BLaER1 treated with 17β-estradiol and CSF1 and Interleukin-3, amounts not matched to agents 10 nM and 100 nM (cell line): ENCODE data around the gene EFR3B.
A peak's percentile ranks its signal among the peaks of the same experiment; 100 is the strongest.

ENCODE experiments used
- H3K27ac ChIP-seq, 11 experiments: shearing (Covaris generic); formaldehyde crosslinking; 2 replicates each; pipeline ENCODE4 v1.8.1; 2022
- H3K27me3 ChIP-seq, 11 experiments: shearing (Covaris generic); formaldehyde crosslinking; 2 replicates each; pipeline ENCODE4 v1.8.1; 2022
- H3K36me3 ChIP-seq, 11 experiments: shearing (Covaris generic); formaldehyde crosslinking; 2 replicates each; pipeline ENCODE4 v1.8.1; 2022
- H3K4me1 ChIP-seq, 10 experiments: shearing (Covaris generic); formaldehyde crosslinking; 2 replicates each; pipeline ENCODE4 v1.8.1; 2022
- H3K4me2 ChIP-seq, 11 experiments: shearing (Covaris generic); formaldehyde crosslinking; 2 replicates each; pipeline ENCODE4 v1.8.1; 2022
- H3K4me3 ChIP-seq, 10 experiments: shearing (Covaris generic); formaldehyde crosslinking; 2 replicates each; pipeline ENCODE4 v1.8.1; 2022
- H3K9ac ChIP-seq, 11 experiments: shearing (Covaris generic); formaldehyde crosslinking; 2 replicates each; pipeline ENCODE4 v1.8.1; 2022
- H3K9me3 ChIP-seq, 11 experiments: shearing (Covaris generic); formaldehyde crosslinking; replicated peaks in 1 of 11; 2 replicates each; pipeline ENCODE4 v1.8.1; 2022
- H4K20me1 ChIP-seq, 11 experiments: shearing (Covaris generic); formaldehyde crosslinking; 2 replicates each; pipeline ENCODE4 v1.8.1; 2022
- Cebpa-rat ChIP-seq, 11 experiments: shearing (Covaris generic); IDR thresholded peaks; 2 replicates each; pipeline ENCODE4 v1.8.1; 2022

The EFR3B gene

DNA sequence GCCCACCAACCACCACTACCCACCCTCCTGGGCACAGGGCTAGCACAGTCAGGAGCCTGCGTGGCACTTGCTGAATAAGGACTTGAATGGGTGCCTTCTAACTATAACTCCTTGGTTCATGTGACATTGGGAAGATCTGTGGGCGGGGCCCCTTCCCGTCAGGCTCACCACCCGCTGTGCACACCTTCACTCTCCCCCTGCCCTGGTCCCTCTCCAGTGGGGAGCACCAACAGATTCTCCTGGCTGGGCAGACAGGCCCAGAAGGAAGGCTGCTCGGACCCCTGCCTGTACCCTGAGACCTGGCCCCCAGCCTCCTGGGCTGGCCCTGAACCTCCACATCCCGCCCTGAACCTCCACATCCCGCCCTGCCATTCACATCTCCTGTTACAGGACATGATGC lies 159.9 kb downstream of the EFR3B start:
- Histone ChIP-seq H3K9ac (no peak overlapping the region), H3K4me2 (peak overlapping the region; percentile 63 to 82 (median 75)), H3K9me3 (no peaks in the 10 kb centered on the region), H3K4me1 (peaks cover 37 to 61% (median 47%) of the 10 kb centered on the region in 10 experiments), H3K36me3 (no peaks in the 10 kb centered on the region), H3K27ac (no peak overlapping the region), H3K27me3 (peaks cover 14 to 25% (median 20%) of the 10 kb centered on the region in 11 experiments), H4K20me1 (no peaks in the 10 kb centered on the region), H3K4me3 (no peak overlapping the region)
- no peak for TF ChIP-seq Cebpa-rat (IDR thresholded peaks at IDR 0.05)

DNA sequence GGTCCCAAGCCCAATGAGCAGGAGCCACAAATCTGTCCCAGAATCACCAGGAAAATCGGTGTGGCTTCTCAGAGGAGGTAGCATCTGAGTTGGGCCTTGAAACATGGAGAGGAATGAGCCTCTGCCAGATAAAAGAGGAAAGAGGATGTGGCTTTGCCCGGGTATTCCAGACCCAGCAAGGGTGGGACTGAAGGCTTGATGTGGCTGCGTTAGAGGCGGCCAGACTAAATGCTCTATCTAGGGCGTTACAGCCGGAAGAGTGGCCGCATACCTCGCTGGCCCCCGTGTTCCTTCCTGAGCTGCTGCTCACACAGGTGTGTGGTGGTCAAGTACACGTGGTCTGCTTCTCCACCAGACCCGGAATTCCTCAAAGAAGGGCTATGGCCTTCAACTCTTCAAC lies 160.4 kb downstream of the EFR3B start:
- no peaks in the 10 kb centered on the region for H3K36me3 ChIP-seq
- H3K27ac ChIP-seq = no peak overlapping the region
- peaks cover 40 to 61% (median 50%) of the 10 kb centered on the region in 10 experiments for H3K4me1 ChIP-seq
- TF ChIP-seq Cebpa-rat (IDR thresholded peaks at IDR 0.05) = no peak
- peaks cover 14 to 25% (median 20%) of the 10 kb centered on the region in 11 experiments for H3K27me3 ChIP-seq
- no peaks in the 10 kb centered on the region for H3K9me3 ChIP-seq
- no peaks in the 10 kb centered on the region for H4K20me1 ChIP-seq
- no peak overlapping the region for H3K9ac ChIP-seq
- H3K4me2 ChIP-seq = peak overlapping the region; percentile 63 to 82 (median 75)
- no peak overlapping the region for H3K4me3 ChIP-seq

DNA sequence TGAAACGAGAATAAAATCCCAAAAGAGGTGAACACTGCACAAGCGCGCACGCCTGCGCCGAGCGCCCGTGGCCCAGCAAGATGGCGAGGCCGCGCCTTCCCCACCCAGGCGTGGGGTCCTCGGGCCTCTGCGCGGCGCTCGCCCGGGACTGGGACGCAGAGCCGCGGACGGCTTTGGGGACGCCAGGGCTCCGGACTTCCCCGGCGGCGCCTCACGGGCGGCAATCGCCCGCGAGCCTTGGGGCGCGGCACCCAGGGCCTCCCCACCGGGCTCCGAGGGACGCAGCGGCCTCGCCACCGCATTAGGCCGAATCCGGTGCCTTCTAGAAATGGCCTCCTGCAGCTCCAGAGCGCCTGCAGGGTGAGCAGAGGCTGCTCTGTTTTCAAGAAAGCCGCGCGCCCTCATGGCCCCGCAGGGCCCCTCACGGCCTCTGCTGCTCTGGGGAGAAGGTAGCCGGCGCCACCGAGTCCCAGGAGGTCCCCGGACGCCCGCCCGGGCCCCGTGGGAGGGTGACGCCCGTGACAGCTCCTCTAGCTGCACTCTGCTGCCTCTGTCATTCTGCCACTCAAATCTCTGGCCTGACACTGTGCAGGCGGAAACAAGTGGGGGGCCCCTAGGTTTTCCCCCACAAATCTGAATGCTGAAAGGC lies 162.4 kb downstream of the EFR3B start:
- peaks cover 37 to 72% (median 60%) of the 10 kb centered on the region in 10 experiments for H3K4me1 ChIP-seq
- H3K9ac ChIP-seq = peak overlapping the region; percentile 29 to 65 (median 54); a peak in 19 of 22 replicates
- peak overlapping the region in 3 of 11 experiments; percentile 8 to 30 (median 25); a peak in 2 of 22 replicates for H3K27ac ChIP-seq
- H3K36me3 ChIP-seq = no peaks in the 10 kb centered on the region
- H4K20me1 ChIP-seq = no peaks in the 10 kb centered on the region
- H3K9me3 ChIP-seq = no peaks in the 10 kb centered on the region
- H3K27me3 ChIP-seq = peaks cover 14 to 25% (median 20%) of the 10 kb centered on the region in 11 experiments
- peak overlapping the region; percentile 75 to 97 (median 93) for H3K4me2 ChIP-seq
- peak overlapping the region; percentile 29 to 59 (median 44) for H3K4me3 ChIP-seq
- no peak for TF ChIP-seq Cebpa-rat (IDR thresholded peaks at IDR 0.05)

GRCh38 chr2:25207078-25207545 lies 165.2 kb downstream of the EFR3B start:
- Histone ChIP-seq H3K4me1 (peaks cover 43 to 91% (median 79%) of the 10 kb centered on the region in 10 experiments), H3K27me3 (peaks cover 14 to 25% (median 20%) of the 10 kb centered on the region in 11 experiments), H3K36me3 (no peaks in the 10 kb centered on the region), H3K27ac (peak overlapping the region in 3 of 11 experiments; percentile 7 to 35 (median 29); a peak in 1 of 22 replicates), H3K9me3 (no peaks in the 10 kb centered on the region), H3K4me3 (no peak overlapping the region), H3K4me2 (peak overlapping the region; percentile 51 to 80 (median 68)), H3K9ac (peak overlapping the region in 1 of 11 experiments; percentile 28; a peak in 1 of 22 replicates), H4K20me1 (0 out of 22 replicates have a peak, but pooled peaks cover 0 to 6% (median 0%) of the 10 kb centered on the region in 11 experiments)
- TF ChIP-seq Cebpa-rat (IDR thresholded peaks at IDR 0.05) = no peak
